Right cardiac atrium (tissue), 5 donors: ENCODE measurements around the gene HS2ST1. TPM values are rescaled to one million over a fixed set of nuclear protein-coding genes. Genes with fewer than 3 reads are reported as not detected.
A peak's percentile ranks its signal among the peaks of the same experiment; 100 is the strongest.

ENCODE experiments used
- ATAC-seq, 2 donors: fragments of 200-7000 bp; cut with Tn5 transposase; one replicate each; pipeline versions ENCODE4 v1.8.0 to v1.9.1; 2020; ENCODE audit warnings: moderate library complexity in 2 of 2, mild to moderate bottlenecking in 1 of 2
- DNase-seq, 3 donors: peaks; one replicate each; pipeline ENCODE4 v3.0.0-alpha.2; 2020
- H3K27ac ChIP-seq: one replicate; pipeline ENCODE4 v1.5.1; 2013; ENCODE audit warnings: mild to moderate bottlenecking, low read length, control low read depth, moderate library complexity
- H3K27me3 ChIP-seq: one replicate; pipeline ENCODE4 v1.6.1; 2013; ENCODE audit not compliant: control insufficient read depth, insufficient read depth
- H3K4me1 ChIP-seq: one replicate; pipeline ENCODE4 v1.6.1; 2013; ENCODE audit warnings: low read length; ENCODE audit not compliant: control insufficient read depth, insufficient read depth
- H3K4me3 ChIP-seq: one replicate; pipeline ENCODE4 v1.5.1; 2013; ENCODE audit warnings: low read length, control low read depth
- H3K9me3 ChIP-seq: one replicate; pipeline ENCODE4 v1.6.1; 2013; ENCODE audit warnings: low read length; ENCODE audit not compliant: control insufficient read depth
- WGBS: extraction: QIAGEN DNeasy Blood & Tissue Kit; methylation state at CpG from one replicate; pipeline ENCODE4 v1.1.7; 2013; 5-methylcytosine and 5-hydroxymethylcytosine counted together
- intact Hi-C, 4 donors: fragments of 100-400 bp; cut with DNase I; formaldehyde crosslinking; loops; one replicate each; pipeline versions ENCODE4 v1.11.0 to v1.14.0; 2022 to 2023
- polyA plus RNA-seq: library from polyadenylated mRNA; stranded (reverse); fragments of 200-250 nt; gene quantifications from one replicate; pipeline ENCODE4 v1.2.3, GENCODE V29; 2013
- total RNA-seq, 4 donors: library from RNA; stranded (reverse); fragmentation: NEBNext Ultra II Directional; extraction: Animal tissue kit (Norgen Biotek cat#: 25700); gene quantifications; one replicate each; pipeline ENCODE4 v1.2.1, GENCODE V29; 2021
- donor health status: healthy with polysubstance abuse.
- donor health status: DM: no; HTN: yes; CAD: no.
- donor health status: DM: no; HTN: no; CAD: no.
- donor health status: DM: no; HTN: yes; CAD: no; lungs with severe emphysema.
- donor health status: DM: yes; HTN: yes; CAD: no.

The HS2ST1 gene
- total and polyA plus RNA-seq, 5 donors: 6.0 to 15.7 (median 11.8) TPM

DNA sequence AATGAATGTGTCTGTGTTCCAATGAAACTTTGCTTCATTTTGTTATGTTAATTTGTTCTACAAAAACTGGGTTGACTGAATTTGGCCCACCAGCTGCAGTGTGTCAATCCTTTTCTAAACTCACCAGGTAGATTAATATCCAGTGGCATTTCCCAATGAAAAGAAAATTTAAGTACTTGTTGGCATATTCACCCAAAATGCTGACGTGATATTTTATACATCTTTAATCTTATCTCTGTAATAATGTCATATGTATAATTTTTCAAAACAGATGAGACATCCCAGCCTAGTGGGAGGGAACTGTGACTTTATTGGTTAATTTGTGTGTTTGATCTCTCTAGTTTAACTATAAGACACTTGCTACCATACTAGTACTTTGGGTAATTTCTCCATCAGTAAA lies 8.6 kb upstream of the HS2ST1 start:
- no peak overlapping the region for H3K4me3 ChIP-seq
- H3K9me3 ChIP-seq: no peaks in the 10 kb centered on the region
- ATAC-seq: no peak
- no peak for DNase-seq
- H3K27me3 ChIP-seq: no peaks in the 10 kb centered on the region
- WGBS: 32% methylated on average over 1 of the region's 1 CpG
- intact Hi-C loops: no loop called here
- no peaks in the 10 kb centered on the region for H3K4me1 ChIP-seq
- no peak overlapping the region for H3K27ac ChIP-seq

DNA sequence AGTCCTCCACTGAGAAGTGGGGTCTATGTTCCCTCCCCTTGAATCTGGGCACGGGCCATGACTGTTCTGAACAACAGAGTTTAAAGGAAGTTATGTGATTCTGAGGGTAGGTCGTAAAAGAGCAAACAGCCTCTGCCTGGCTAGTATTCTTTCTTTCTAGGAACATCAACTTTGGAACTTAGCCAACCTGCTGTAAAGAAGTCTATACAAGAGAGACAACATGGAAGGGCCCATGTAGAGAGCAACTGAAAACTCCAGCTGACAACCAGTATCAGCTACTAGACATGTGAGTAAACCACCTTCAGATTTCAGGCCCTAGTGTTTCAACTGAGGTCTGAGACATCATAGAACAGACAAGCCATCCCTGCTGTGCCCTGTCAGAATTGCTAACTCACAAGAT lies 8.0 kb upstream of the HS2ST1 start:
- intact Hi-C loops: no loop called here
- WGBS: 30% methylated on average over 2 of the region's 2 CpGs
- Histone ChIP-seq H3K9me3 (no peaks in the 10 kb centered on the region), H3K4me1 (no peaks in the 10 kb centered on the region), H3K27ac (no peak overlapping the region), H3K27me3 (no peaks in the 10 kb centered on the region), H3K4me3 (no peak overlapping the region)
- ATAC-seq (no peak), DNase-seq (no peak)

DNA sequence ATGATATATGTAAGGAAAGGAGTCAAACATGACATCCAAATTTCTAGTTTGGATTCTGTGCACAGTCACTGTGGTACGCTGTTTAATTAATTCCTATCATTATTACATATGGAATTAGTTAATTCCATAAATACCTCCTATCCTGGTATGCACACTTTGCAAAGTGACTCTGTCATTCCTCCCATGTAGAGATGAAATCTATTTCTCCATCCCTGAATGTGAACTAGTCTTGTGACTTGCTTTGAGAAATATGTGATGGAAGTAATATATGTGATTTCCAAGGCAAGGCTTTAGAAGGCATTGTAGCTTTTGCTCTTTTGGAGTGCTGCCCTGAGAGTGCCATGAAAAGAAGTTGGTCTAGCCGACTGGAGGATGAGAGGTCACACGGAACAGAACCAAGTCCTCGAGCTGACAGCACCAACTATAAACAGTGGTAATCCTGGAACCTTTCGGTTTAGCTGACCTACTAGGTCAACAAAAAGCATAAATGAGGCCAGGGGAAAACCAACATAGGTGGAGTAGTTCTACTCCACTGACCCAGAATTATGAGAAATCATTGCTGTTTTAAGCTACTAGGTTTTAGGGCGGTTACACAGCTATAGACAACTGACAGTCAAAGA lies 2.0 kb upstream of the HS2ST1 start:
- ATAC-seq: no peak

DNA sequence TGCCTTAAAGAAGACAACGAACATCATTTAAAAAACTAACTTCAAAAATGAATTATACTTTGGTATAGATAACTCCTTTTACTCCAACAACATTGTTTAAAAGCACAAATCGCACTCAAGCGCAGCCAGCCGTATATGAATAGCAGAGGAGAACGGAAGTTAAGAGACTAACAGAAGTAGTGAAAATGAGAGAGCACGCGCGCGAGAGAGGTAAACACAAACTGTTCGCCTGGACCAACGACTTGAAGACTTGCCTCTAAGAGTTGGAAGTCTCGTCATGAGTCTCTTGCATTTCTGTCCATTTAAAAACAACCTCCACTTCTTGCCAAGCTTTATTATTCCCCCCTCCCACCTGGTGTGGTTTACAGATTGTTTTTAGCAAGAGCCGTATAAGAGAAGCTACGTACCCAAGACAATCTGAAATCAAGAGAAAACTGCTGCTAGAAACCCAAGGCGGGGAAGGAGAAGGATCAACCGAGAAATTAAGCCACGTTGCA lies 988 bp upstream of the HS2ST1 start:
- DNase-seq: no peak
- H3K27me3 ChIP-seq: no peaks in the 10 kb centered on the region
- peak overlapping the region; percentile 93 for H3K4me3 ChIP-seq
- intact Hi-C loops: no loop called here
- under 1% methylated on average over 17 of the region's 17 CpGs for WGBS
- H3K4me1 ChIP-seq: peaks cover 3% of the 10 kb centered on the region
- peak overlapping the region; percentile 98 for H3K27ac ChIP-seq
- H3K9me3 ChIP-seq: no peaks in the 10 kb centered on the region
- ATAC-seq: no peak

More for the DNA sequence above, 2.0 kb upstream of the HS2ST1 start:
- WGBS: 51% methylated on average over 6 of the region's 6 CpGs
- peak overlapping the region; percentile 93 for H3K4me3 ChIP-seq
- H3K27ac ChIP-seq: no peak overlapping the region
- H3K9me3 ChIP-seq: no peaks in the 10 kb centered on the region
- no peaks in the 10 kb centered on the region for H3K27me3 ChIP-seq
- intact Hi-C loops: no loop called here
- peaks cover 3% of the 10 kb centered on the region for H3K4me1 ChIP-seq
- no peak for DNase-seq

DNA sequence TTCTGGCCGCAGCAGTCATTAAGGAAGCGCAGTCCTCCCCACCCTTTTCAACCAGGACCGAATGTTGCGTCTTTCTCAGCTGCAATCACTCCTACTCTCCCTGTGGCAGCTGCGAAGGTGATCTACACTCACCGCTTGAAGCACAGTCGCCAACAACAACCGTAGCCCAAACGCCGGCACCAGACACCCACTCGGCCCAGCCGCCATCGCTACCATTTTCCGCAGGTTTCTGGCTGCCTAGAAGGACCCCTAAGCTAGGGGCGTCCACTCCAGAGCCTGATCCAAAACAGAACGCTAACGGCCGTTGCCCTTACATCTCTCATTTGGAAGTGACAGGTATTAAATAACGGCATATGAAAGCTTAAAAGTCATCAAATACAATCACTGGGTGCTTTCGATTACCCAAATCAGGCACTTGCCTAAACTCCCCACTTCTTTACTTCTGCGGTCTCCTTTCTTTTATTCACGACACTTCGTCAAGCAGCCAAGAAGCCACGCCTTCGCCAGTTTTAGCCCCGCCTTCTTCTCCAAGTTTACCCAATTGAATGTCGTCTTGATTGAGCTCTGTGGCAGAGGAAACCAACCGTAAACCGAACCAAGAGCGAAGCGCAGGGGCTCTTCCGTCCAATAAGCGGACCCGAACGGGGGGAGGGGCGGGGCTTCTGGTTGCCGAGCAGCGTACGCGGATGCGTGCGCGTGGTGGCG lies 387 bp upstream of the HS2ST1 start, which contains the start of gene SELENOF:
Gene SELENOF, minus strand, starts transcription at position 231 of the 705 bp plus-strand sequence. Its CDS starts 15 bp downstream, at position 216.
- Histone ChIP-seq H3K27ac (peak within 1 kb of the TSS; percentile 98), H3K4me1 (peaks cover 3% of the 10 kb centered on the region), H3K27me3 (no peaks in the 10 kb centered on the region), H3K4me3 (peak within 1 kb of the TSS; percentile 93), H3K9me3 (no peaks in the 10 kb centered on the region)
- ATAC-seq (peak; percentile 98 to 99), DNase-seq (peak; percentile 99 to 100 (median 99))
- under 1% methylated on average over 44 of the region's 44 CpGs for WGBS
- intact Hi-C loops: no loop called here

DNA sequence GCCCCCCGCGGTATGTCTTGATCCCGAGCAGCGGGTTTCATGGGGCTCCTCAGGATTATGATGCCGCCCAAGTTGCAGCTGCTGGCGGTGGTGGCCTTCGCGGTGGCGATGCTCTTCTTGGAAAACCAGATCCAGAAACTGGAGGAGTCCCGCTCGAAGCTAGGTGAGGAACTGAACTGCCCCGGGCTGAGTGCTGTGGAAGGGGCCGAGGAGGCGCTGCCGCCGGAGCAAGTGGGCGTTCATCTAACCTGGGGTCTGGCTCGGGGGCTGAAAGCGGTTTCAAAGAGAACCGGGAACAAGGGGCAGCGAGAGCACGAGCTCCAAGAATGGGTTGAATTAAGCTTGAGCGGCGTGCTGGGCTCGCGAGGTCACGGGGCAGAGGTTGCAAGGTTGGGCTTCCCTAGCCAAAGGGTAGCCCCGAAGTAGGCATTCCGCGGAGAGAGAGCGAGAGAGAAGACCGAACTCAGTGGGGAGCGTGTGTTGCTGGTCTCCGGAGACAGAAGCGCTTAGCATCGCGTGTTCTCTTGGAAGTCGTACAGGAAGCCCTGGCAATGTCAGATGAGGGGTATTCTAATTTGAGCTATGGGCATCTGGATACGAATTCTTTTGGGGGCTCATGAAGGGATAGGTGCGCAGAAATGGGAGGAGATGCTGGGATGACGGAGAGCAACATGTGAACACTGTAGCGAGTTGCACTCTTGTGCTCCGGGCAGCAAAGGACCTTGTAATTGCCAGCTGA lies 732 bp downstream of the HS2ST1 start:
- Histone ChIP-seq H3K27ac (peak overlapping the region; percentile 93), H3K4me1 (peaks cover 3% of the 10 kb centered on the region), H3K4me3 (peak overlapping the region; percentile 92), H3K27me3 (no peaks in the 10 kb centered on the region), H3K9me3 (no peaks in the 10 kb centered on the region)
- ATAC-seq: peak; percentile 46 to 47
- WGBS: under 1% methylated on average over 43 of the region's 43 CpGs
- DNase-seq: peak; percentile 38 to 75 (median 74)
- intact Hi-C loops: no loop called here

DNA sequence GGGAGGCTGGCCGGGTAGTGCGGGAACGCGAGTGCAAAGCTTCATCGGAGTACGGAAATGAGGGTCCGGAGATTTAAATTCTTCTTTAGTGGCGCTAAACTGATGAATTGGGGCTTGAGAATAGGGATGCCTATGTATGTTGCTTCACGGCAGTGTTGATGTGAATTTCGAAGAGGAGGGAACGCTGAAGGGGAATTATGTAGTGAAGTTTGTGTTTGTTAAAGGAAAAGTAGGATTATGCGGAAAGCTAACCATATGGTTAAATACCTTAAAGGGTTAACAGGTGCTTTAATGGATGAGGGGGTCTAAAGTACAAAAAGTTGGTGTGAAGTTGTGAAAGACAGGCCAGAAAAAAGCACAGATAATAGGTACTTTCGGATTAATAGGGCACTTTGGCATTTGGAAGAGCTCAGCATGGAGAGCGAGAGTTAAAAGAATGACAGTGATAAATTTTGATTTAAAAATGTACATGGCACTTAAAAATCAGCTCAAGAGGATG lies 1.4 kb downstream of the HS2ST1 start:
- no peaks in the 10 kb centered on the region for H3K27me3 ChIP-seq
- DNase-seq: no peak
- H3K4me1 ChIP-seq: peaks cover 3% of the 10 kb centered on the region
- H3K27ac ChIP-seq: peak overlapping the region; percentile 93
- H3K9me3 ChIP-seq: no peaks in the 10 kb centered on the region
- peak overlapping the region; percentile 92 for H3K4me3 ChIP-seq
- ATAC-seq: no peak
- WGBS: 5% methylated on average over 14 of the region's 14 CpGs
- intact Hi-C loops: no loop called here

DNA sequence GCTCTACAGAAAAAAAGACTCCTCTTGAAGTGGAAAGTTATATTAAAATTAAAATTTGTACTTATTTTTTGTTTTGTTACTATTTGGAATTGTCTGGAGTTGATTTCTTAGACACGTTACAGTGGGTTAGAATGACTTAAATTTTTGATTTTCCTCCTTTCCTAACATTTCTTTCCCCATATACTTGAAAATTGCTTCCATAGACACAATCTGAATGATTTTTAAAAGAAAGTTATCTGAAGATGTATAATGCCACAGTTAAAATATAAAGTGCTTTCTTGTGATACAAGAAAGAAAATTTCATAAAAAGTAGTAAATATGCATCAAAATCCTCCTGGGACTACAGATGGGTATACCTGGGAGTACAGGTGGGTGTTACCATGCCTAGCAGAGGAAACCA lies 2.3 kb downstream of the HS2ST1 start:
- H3K4me3 ChIP-seq: no peak overlapping the region
- WGBS: 96% methylated on average over 1 of the region's 1 CpG
- no peak for DNase-seq
- peaks cover 3% of the 10 kb centered on the region for H3K4me1 ChIP-seq
- no peaks in the 10 kb centered on the region for H3K9me3 ChIP-seq
- no peak for ATAC-seq
- H3K27ac ChIP-seq: no peak overlapping the region
- intact Hi-C loops: no loop called here
- H3K27me3 ChIP-seq: no peaks in the 10 kb centered on the region

DNA sequence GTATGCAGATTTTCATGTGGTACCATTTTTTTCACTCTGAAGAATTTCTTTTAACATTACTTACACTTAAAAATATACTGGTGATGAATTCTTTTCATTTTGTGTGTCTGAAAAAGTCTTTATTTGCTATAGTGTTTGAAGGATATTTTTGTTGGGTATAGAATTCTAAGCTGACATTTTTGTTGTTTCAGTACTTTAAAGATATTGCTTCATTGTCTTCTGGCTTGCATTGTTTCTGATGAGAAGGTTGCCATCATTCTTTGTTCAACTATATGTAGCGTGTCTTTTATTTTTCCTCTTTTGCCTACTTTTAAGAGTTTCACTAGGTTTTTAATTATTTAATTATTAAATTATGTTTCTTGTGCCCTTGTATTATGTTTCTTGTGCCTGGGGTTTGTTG lies 8.0 kb downstream of the HS2ST1 start:
- DNase-seq (no peak), ATAC-seq (no peak)
- Histone ChIP-seq H3K4me3 (no peak overlapping the region), H3K4me1 (no peaks in the 10 kb centered on the region), H3K27me3 (no peaks in the 10 kb centered on the region), H3K27ac (no peak overlapping the region), H3K9me3 (no peaks in the 10 kb centered on the region)
- intact Hi-C loops: no loop called here
- 98% methylated on average over 1 of the region's 1 CpG for WGBS

DNA sequence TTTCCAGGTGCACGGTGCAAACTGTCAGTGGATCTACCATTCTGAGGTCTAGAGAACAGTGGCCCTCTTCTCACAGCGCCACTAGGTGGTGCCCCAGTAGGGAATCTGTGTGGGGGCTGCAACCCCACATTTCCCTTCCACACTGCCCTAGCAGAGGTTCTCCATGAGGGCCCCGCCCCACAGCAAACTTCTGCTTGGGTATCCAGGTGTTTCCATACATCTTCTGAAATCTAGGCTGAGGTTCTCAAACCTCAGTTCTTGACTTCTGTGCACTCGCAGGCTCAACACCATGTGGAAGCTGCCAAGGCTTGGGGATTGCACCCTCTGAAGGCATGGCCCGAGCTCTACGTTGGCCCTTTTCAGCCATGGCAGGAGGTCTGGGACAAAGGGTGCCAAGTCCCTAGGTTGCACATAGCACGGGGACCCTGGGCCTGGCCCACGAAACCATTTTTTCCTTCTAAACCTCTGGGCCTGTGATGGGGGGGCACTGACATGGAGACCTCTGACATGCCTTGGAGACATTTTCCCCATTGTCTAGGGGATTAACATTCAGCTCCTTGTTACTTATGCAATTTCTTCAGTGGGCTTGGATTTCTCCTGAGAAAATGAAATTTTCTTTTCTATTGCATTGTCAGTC lies 10.0 kb downstream of the HS2ST1 start:
- Histone ChIP-seq H3K4me1 (no peaks in the 10 kb centered on the region), H3K27ac (no peak overlapping the region), H3K4me3 (no peak overlapping the region), H3K9me3 (no peaks in the 10 kb centered on the region), H3K27me3 (no peaks in the 10 kb centered on the region)
- DNase-seq: no peak
- intact Hi-C loops: no loop called here
- ATAC-seq: no peak
- WGBS: 99% methylated on average over 8 of the region's 8 CpGs
